Testis (tissue), 3 donors: ENCODE measurements around the gene ALDH3B2. TPM values are rescaled to one million over a fixed set of nuclear protein-coding genes. Genes with fewer than 3 reads are reported as not detected.
"Not testable (repeated sequence)": the region's sequence is repeated elsewhere in the genome, so short reads cannot be mapped to it uniquely, and the experiment has no call there.

ENCODE experiments used
- DNase-seq: peaks from one replicate; pipeline ENCODE4 v3.0.0-alpha.2; 2019
- H3K27ac ChIP-seq, 2 donors: fragments of 200-600 bp; sonication (generic); one replicate each; pipeline ENCODE4 v1.5.1; 2019
- H3K27me3 ChIP-seq: fragments of 200-600 bp; sonication (generic); one replicate; pipeline ENCODE4 v1.5.1; 2019
- H3K36me3 ChIP-seq: fragments of 200-600 bp; sonication (generic); one replicate; pipeline ENCODE4 v1.5.1; 2017; ENCODE audit warnings: low read depth; ENCODE audit errors: missing control alignments
- H3K4me1 ChIP-seq: fragments of 200-600 bp; sonication (generic); one replicate; pipeline ENCODE4 v1.5.1; 2019
- H3K4me3 ChIP-seq, 2 donors: fragments of 200-600 bp; sonication (generic); one replicate each; pipeline ENCODE4 v1.5.1; 2017 to 2019
- H3K9me3 ChIP-seq: fragments of 200-600 bp; sonication (generic); one replicate; pipeline ENCODE4 v1.5.1; 2017
- POLR2A ChIP-seq: fragments of 450-650 bp; IDR thresholded peaks from one replicate; pipeline ENCODE4 v1.6.1; 2017; ENCODE audit warnings: antibody characterized with exemption, mild to moderate bottlenecking, moderate library complexity
- WGBS, 2 donors: methylation state at CpG; one replicate each; pipeline ENCODE4 v1.1.5; 2018; 5-methylcytosine and 5-hydroxymethylcytosine counted together
- intact Hi-C: fragments of 100-400 bp; cut with DNase I; formaldehyde crosslinking; loops from one replicate; pipeline ENCODE4 v1.15.1; 2023; ENCODE audit warnings: low total_unique reads
- polyA plus RNA-seq: library from polyadenylated mRNA; stranded (reverse); fragments of 350-450 nt; fragmentation: Illumina TruSeq; extraction: RNeasy Lipid Tissue Mini Kit (QIAGEN cat#74804); gene quantifications from one replicate; pipeline ENCODE4 v1.2.3, GENCODE V29; 2014; ENCODE audit warnings: low read depth, low replicate concordance; ENCODE audit not compliant: insufficient read depth
- total RNA-seq, 2 donors: library from RNA; depleted of rRNA; stranded (reverse); fragments of >200 nt; gene quantifications; one replicate each; pipeline ENCODE4 v1.2.3, GENCODE V29; 2016
- TF ChIP-seq, protein P1 (sequence below), 3 experiments: fragments of 450-650 bp in 2 of 3; fragments of 200-600 bp in 1 of 3; sonication (generic) in 1 of 3; IDR thresholded peaks; one replicate each; pipeline ENCODE4 v1.5.1; 2016 to 2019; ENCODE audit warnings: antibody characterized with exemption in 3 of 3, mild to moderate bottlenecking in 2 of 3, moderate library complexity in 1 of 3

Gene ALDH3B2
- total and polyA plus RNA-seq, 3 donors from 2014 or later: 0.19 TPM; not detected in 2

DNA sequence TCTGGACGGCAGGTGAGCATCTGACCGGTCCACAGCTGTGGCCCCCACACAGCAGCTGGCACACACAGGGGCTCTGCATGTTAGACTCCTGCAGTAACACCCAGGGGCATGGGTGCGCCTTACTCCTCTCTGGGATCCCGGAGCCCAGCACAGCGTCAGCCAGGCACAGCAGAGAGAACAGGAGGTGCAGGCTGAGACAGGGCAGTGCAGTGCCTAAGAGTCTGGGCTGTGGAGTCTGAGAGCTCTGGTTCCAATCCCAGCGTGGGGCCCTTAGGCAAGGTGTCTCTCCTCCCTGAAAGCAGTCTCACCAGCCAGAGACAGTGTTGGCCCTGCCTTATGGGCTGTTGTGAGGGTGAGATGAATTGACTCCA is 47.0 kb downstream of the ALDH3B2 start:
- no peaks in the 10 kb centered on the region for H3K36me3 ChIP-seq
- intact Hi-C loops: no loop called here
- no peaks in the 10 kb centered on the region for H3K9me3 ChIP-seq
- DNase-seq: no peak
- peaks cover 5% of the 10 kb centered on the region for H3K4me1 ChIP-seq
- 60 to 84% methylated on average over 1 to 6 of the region's 6 CpGs for WGBS, 2 donors
- H3K27me3 ChIP-seq: no peaks in the 10 kb centered on the region
- TF ChIP-seq POLR2A: no peak
- TF ChIP-seq, protein P1, sequence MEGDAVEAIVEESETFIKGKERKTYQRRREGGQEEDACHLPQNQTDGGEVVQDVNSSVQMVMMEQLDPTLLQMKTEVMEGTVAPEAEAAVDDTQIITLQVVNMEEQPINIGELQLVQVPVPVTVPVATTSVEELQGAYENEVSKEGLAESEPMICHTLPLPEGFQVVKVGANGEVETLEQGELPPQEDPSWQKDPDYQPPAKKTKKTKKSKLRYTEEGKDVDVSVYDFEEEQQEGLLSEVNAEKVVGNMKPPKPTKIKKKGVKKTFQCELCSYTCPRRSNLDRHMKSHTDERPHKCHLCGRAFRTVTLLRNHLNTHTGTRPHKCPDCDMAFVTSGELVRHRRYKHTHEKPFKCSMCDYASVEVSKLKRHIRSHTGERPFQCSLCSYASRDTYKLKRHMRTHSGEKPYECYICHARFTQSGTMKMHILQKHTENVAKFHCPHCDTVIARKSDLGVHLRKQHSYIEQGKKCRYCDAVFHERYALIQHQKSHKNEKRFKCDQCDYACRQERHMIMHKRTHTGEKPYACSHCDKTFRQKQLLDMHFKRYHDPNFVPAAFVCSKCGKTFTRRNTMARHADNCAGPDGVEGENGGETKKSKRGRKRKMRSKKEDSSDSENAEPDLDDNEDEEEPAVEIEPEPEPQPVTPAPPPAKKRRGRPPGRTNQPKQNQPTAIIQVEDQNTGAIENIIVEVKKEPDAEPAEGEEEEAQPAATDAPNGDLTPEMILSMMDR (IDR thresholded peaks at IDR 0.05): no peak
- no peak overlapping the region for H3K27ac ChIP-seq
- H3K4me3 ChIP-seq: no peak overlapping the region

DNA sequence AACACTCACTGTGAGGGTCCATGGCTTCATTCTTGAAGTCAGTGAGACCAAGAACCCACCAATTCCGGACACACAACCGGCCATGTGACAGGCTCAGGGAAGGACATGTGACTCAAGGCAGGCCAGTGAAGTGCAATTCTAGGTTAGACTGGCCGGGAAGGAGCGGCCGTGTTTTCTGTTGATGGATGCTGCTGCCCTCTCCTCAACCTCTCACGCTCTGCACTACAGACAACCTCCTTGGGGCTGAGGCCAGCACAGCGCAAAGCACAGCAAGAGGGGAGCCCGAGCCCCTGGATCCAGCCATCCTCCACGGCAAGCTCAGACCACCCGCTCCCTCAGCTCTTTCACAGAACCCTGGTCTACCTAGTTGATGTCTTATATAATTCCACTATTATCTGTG is 47.5 kb downstream of the ALDH3B2 start:
- intact Hi-C loops: no loop called here
- TF ChIP-seq, protein P1 (IDR thresholded peaks at IDR 0.05): no peak
- no peak for TF ChIP-seq POLR2A
- WGBS, 2 donors: 81 to 87% methylated on average over 8 to 10 of the region's 10 CpGs

DNA sequence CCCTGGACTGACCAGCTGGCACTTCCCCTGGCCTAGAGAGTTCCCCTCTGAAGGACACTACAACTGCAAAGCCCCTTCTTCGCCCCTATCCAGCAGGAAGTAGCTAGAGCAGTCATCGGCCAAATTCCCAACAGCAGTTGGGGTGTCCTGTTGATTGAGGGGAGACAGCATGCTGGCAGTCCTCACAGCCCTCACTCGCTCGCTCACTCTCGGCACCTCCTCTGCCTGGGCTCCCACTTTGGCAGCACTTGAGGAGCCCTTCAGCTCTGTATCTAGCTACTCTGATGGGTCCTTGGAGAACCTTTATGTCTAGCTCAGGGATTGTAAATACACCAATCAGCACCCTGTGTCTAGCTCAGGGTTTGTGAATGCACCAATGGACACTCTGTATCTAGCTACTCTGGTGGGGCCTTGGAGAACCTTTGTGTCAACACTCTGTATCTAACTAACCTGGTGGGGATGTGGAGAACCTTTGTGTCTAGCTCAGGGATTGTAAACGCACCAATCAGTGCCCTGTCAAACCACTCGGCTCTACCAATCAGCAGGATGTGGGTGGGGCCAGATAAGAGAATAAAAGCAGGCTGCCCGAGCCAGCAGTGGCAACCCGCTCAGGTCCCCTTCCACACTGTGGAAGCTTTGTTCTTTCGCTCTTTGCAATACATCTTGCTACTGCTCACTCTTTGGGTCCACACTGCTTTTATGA is 48.1 kb downstream of the ALDH3B2 start:
- not testable (repeated sequence) for H3K4me3 ChIP-seq

More for the DNA sequence above, 47.5 kb downstream of the ALDH3B2 start:
- no peaks in the 10 kb centered on the region for H3K27me3 ChIP-seq
- H3K4me1 ChIP-seq: peaks cover 5% of the 10 kb centered on the region
- H3K27ac ChIP-seq: no peak overlapping the region
- H3K4me3 ChIP-seq: no peak overlapping the region
- no peaks in the 10 kb centered on the region for H3K36me3 ChIP-seq
- no peak for DNase-seq
- no peaks in the 10 kb centered on the region for H3K9me3 ChIP-seq

DNA sequence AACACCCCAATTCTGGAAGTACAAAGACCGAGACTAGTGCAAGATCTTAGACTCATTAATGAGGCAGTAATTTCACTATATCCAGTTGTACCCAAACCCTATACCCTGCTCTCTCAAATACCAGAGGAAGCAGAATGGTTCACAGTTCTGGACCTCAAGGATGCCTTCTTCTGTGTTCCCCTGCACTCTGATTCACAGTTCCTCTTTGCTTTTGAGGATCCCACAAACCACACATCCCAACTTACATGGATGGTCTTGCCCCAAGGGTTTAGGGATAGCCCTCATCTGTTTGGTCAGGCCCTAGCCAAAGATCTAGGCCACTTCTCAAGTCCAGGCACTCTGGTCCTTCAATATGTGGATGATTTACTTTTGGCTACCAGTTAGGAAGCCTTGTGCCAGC is 50.6 kb downstream of the ALDH3B2 start:
- H3K9me3 ChIP-seq, H3K4me1 ChIP-seq, intact Hi-C loops, H3K27ac ChIP-seq, DNase-seq, H3K36me3 ChIP-seq, H3K27me3 ChIP-seq, H3K4me3 ChIP-seq: not testable (repeated sequence)
- WGBS, 2 donors: 100% methylated on average over 1 of the region's 1 CpG

More for the DNA sequence above, 48.1 kb downstream of the ALDH3B2 start:
- H3K36me3 ChIP-seq, intact Hi-C loops, H3K9me3 ChIP-seq, DNase-seq, H3K27ac ChIP-seq, H3K27me3 ChIP-seq, H3K4me1 ChIP-seq: not testable (repeated sequence)
- WGBS, 2 donors: 87 to 92% methylated on average over 10 of the region's 10 CpGs

DNA sequence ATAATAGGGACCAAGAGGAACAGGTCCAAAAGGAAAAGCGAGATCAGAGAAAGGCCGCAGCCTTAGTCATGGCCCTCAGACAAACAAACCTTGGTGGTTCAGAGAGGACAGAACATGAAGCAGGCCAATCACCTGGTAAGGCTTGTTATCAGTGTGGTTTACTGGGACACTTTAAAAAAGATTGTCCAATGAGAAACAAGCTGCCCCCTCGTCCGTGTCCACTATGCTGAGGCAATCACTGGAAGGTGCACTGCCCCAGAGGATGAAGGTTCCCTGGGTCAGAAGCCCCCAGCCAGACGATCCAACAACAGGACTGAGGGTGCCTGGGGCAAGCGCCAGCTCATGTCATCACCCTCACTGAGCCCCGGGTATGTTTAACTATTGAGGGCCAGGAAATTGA is 51.5 kb downstream of the ALDH3B2 start:
- H3K4me1 ChIP-seq, H3K4me3 ChIP-seq, H3K27ac ChIP-seq, H3K36me3 ChIP-seq, intact Hi-C loops, H3K9me3 ChIP-seq, H3K27me3 ChIP-seq, DNase-seq: not testable (repeated sequence)
- 69 to 84% methylated on average over 5 to 7 of the region's 7 CpGs for WGBS, 2 donors

DNA sequence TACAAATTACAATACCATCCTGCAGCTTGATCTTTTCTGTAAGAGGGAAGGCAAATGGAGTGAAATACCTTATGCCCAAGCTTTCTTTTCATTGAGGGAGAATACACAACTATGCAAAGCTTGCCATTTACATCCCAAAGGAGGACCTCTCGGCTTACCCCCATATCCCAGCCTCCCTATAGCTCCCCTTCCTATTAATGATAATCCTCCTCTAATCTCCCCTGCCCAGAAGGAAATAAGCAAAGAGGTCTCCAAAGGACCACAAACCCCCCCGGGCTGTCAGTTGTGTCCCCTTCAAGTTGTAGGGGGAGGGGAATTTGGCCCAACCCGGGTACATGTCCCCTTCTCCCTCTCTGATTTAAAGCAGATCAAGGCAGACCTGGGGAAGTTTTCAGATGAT is 52.5 kb downstream of the ALDH3B2 start:
- H3K36me3 ChIP-seq, H3K4me3 ChIP-seq, DNase-seq, H3K9me3 ChIP-seq, H3K27ac ChIP-seq, intact Hi-C loops, H3K27me3 ChIP-seq, H3K4me1 ChIP-seq: not testable (repeated sequence)
- WGBS, 2 donors: 64 to 67% methylated on average over 2 to 3 of the region's 3 CpGs

DNA sequence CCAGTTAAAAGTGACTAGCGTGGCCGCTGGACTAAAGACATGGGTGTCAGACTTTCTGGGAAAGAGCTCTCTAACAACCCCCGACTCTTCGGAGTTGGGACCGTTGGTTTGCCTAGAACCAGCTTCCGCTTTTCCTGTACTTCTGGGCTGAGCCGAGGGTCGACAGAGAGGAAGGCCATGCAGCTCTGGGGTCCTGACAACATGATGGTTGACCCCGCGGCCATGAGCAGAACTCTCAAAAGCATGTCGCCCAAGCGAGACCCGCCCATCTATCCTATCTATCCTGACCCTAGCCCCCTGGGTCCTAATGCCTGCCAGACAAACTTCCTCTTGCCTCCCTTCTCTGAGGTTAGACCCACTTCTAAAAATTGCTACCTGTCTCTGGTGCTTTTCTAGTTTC is 53.8 kb downstream of the ALDH3B2 start:
- intact Hi-C loops, H3K4me1 ChIP-seq: not testable (repeated sequence)

DNA sequence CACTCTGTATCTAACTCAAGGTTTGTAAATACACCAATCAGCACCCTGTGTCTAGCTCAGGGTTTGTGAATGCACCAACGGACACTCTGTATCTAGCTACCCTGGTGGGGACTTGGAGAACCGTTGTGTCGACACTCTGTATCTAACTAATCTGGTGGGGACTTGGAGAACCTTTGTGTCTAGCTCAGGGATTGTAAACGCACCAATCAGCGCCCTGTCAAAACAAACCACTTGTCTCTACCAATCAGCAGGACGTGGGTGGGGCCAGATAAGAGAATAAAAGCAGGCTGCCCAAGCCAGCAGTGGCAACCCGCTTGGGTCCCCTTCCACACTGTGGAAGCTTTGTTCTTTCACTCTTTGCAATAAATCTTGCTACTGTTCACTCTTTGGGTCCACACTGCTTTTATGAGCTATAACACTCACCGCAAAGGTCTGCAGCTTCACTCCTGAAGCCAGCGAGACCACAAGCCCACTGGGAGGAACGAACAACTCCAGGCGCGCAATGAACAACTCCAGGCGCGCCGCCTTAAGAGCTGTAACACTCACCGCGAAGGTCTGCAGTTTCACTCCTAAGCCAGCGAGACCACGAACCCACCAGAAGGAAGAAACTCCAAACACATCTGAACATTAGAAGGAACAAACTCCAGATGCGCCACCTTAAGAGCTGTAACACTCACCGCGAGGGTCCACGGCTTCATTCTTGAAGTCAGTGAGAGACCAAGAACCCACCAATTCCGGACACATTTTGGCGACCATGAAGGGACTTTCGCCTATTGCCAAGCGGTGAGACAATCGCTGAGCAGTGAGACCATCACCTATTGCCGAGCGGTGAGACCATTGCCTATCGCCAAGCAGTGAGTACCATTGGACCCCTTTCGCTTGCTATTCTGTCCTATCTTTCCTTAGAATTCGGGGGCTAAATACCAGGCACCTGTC is 54.5 kb downstream of the ALDH3B2 start:
- WGBS, 2 donors: 83 to 87% methylated on average over 33 of the region's 33 CpGs
- H3K4me3 ChIP-seq, H3K9me3 ChIP-seq, H3K36me3 ChIP-seq, H3K27me3 ChIP-seq, DNase-seq, H3K4me1 ChIP-seq, H3K27ac ChIP-seq, intact Hi-C loops: not testable (repeated sequence)

More for the DNA sequence above, 53.8 kb downstream of the ALDH3B2 start:
- WGBS, 2 donors: 84 to 86% methylated on average over 13 of the region's 13 CpGs
- not testable (repeated sequence) for H3K27me3 ChIP-seq, H3K27ac ChIP-seq, H3K36me3 ChIP-seq, H3K9me3 ChIP-seq, DNase-seq, H3K4me3 ChIP-seq

DNA sequence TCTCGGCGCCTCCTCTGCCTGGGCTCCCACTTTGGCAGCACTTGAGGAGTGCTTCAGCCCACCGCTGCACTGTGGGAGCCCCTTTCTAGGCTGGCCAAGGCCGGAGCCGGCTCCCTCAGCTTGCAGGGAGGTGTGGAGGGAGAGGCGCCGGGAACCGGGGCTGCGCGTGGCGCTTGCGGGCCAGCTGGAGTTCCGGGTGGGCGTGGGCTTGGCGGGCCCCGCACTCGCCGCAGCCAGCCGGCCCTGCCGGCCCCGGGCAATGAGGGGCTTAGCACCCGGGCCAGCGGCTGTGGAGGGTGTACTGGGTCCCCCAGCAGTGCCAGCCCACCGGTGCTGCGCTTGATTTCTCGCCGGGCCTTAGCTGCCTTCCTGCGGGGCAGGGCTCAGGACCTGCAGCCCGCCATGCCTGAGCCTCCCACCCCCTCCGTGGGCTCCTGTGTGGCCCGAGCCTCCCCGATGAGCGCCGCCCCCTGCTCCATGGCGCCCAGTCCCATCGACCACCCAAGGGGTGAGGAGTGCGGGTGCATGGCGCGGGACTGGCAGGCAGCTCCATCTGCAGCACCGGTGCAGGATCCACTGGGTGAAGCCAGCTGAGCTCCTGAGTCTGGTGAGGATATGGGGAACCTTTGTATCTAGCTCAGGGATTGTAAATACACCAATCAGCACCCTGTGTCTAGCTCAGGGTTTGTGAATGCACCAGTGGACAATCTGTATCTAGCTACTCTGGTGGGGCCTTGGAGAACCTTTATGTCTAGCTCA is 55.3 kb downstream of the ALDH3B2 start:
- H3K36me3 ChIP-seq, H3K27ac ChIP-seq, H3K27me3 ChIP-seq, DNase-seq, H3K4me3 ChIP-seq, intact Hi-C loops, H3K9me3 ChIP-seq, H3K4me1 ChIP-seq: not testable (repeated sequence)
- 14 to 90% methylated on average over 2 to 33 of the region's 40 CpGs for WGBS, 2 donors
